Measurements from ENCODE around the gene BSDC1.

DNA sequence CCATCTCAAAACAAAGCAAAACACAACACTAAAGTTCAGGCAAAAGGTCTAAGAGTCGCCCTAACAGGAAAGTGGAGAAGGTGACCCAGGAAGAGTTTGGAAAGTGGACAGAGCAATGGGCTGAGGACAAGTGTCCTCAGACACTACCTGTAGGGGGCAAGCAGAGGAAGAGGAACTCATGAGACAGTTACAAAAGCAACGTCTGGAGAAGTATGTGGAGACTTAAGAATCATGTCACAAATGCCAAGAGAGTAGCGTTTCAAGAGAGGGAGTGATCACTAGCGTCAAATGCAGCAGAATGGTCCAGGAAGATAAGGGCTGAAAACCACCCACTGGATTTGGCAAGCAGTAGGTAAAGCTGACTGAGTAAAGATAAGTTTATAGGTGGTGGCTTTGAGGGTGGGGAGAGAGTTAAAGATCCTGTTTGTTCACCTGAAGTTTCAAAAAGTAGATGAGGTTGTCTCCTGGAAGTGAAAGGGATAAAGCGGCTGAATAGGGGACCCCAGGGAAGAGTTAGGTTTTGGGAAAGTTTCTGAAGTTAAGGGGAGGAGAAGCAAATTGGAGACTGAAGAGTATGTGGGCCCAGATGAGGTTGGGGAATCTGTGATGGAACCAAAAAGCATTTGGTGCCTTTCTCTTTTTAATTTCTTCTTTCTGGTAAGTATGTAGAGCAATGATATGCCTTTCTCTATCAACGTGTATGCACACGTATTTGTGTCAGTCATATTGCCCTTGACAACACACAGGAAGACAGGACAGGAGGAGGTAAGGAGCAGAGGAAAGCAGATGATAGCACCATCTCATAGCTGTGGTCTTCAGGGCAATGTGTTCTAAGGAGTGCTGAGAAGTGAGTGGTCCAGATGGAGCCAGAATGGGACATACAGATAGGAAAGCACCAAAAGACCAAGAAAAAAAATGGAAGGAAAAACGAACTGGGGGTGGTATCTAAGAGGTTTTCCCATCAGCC, 3.1 kb downstream of the BSDC1 start:
- TF ChIP-seq, protein P1, sequence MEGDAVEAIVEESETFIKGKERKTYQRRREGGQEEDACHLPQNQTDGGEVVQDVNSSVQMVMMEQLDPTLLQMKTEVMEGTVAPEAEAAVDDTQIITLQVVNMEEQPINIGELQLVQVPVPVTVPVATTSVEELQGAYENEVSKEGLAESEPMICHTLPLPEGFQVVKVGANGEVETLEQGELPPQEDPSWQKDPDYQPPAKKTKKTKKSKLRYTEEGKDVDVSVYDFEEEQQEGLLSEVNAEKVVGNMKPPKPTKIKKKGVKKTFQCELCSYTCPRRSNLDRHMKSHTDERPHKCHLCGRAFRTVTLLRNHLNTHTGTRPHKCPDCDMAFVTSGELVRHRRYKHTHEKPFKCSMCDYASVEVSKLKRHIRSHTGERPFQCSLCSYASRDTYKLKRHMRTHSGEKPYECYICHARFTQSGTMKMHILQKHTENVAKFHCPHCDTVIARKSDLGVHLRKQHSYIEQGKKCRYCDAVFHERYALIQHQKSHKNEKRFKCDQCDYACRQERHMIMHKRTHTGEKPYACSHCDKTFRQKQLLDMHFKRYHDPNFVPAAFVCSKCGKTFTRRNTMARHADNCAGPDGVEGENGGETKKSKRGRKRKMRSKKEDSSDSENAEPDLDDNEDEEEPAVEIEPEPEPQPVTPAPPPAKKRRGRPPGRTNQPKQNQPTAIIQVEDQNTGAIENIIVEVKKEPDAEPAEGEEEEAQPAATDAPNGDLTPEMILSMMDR (IDR thresholded peaks at IDR 0.05), result no peak
- TF ChIP-seq POLR2AphosphoS5 (IDR thresholded peaks at IDR 0.05) (no peak), POLR2A (IDR thresholded peaks at IDR 0.05) (no peak), EP300 (IDR thresholded peaks at IDR 0.05) (no peak)

Measured in suprapubic skin (tissue), 4 donors.